ENCODE data around the gene BRSK2.

The BRSK2 gene

DNA sequence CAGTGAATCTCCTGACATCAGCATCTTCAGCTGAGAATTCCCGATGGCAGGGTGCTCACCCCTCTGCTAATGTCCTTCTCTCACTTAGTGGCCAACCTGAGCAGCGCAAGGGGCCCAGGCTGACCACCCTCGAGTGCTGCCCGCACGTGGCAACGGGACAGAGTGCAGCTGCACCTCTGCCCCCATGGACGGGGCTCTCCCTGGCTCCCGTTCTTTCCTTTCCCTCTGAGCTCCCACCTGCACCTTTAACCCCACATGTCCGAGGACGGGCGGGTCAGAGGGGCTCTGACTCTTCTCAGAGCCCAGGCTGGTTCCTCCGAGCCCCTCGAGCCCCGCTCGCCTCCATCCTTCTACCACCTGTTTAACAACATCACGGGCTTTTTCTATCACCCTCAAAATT is 77.0 kb downstream of the BRSK2 start:
- H3K36me3 ChIP-seq (ENCODE audit: control insufficient read depth, insufficient read depth, low read length): no peaks in the 10 kb centered on the region
- no peak overlapping the region for H2AFZ ChIP-seq
- H3K4me1 ChIP-seq: peaks cover 2% of the 10 kb centered on the region
- TF ChIP-seq, protein P1, sequence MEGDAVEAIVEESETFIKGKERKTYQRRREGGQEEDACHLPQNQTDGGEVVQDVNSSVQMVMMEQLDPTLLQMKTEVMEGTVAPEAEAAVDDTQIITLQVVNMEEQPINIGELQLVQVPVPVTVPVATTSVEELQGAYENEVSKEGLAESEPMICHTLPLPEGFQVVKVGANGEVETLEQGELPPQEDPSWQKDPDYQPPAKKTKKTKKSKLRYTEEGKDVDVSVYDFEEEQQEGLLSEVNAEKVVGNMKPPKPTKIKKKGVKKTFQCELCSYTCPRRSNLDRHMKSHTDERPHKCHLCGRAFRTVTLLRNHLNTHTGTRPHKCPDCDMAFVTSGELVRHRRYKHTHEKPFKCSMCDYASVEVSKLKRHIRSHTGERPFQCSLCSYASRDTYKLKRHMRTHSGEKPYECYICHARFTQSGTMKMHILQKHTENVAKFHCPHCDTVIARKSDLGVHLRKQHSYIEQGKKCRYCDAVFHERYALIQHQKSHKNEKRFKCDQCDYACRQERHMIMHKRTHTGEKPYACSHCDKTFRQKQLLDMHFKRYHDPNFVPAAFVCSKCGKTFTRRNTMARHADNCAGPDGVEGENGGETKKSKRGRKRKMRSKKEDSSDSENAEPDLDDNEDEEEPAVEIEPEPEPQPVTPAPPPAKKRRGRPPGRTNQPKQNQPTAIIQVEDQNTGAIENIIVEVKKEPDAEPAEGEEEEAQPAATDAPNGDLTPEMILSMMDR (IDR thresholded peaks at IDR 0.05): no peak
- H3K4me3 ChIP-seq (ENCODE audit: low read depth, low read length): no peak overlapping the region
- no peaks in the 10 kb centered on the region for H3K9me3 ChIP-seq (ENCODE audit: control insufficient read depth, low read length)
- no peaks in the 10 kb centered on the region for H3K27me3 ChIP-seq (ENCODE audit: control insufficient read depth, insufficient read depth, low read length)
- no peaks in the 10 kb centered on the region for H3K79me2 ChIP-seq
- no peak overlapping the region for H3K9ac ChIP-seq
- no peak overlapping the region for H3K4me2 ChIP-seq (ENCODE audit: low read length)
- H3K27ac ChIP-seq: no peak overlapping the region

GRCh38 chr11:1467270-1467669 is 77.5 kb downstream of the BRSK2 start:
- H3K9me3 ChIP-seq (ENCODE audit: control insufficient read depth, low read length): no peaks in the 10 kb centered on the region
- H3K4me1 ChIP-seq: peaks cover 2% of the 10 kb centered on the region
- H3K27ac ChIP-seq: no peak overlapping the region
- no peak overlapping the region for H3K9ac ChIP-seq
- TF ChIP-seq, protein P1 (IDR thresholded peaks at IDR 0.05): no peak
- H3K4me3 ChIP-seq (ENCODE audit: low read depth, low read length): no peak overlapping the region
- H3K4me2 ChIP-seq (ENCODE audit: low read length): no peak overlapping the region
- no peaks in the 10 kb centered on the region for H3K79me2 ChIP-seq
- no peaks in the 10 kb centered on the region for H3K36me3 ChIP-seq (ENCODE audit: control insufficient read depth, insufficient read depth, low read length)
- H3K27me3 ChIP-seq (ENCODE audit: control insufficient read depth, insufficient read depth, low read length): no peaks in the 10 kb centered on the region
- no peak overlapping the region for H2AFZ ChIP-seq

GRCh38 chr11:1468002-1468401 is 78.3 kb downstream of the BRSK2 start:
- H3K9ac ChIP-seq: no peak overlapping the region
- TF ChIP-seq, protein P1 (IDR thresholded peaks at IDR 0.05): no peak
- H3K4me3 ChIP-seq (ENCODE audit: low read depth, low read length): no peak overlapping the region
- peaks cover 2% of the 10 kb centered on the region for H3K4me1 ChIP-seq
- no peak overlapping the region for H3K27ac ChIP-seq
- no peaks in the 10 kb centered on the region for H3K27me3 ChIP-seq (ENCODE audit: control insufficient read depth, insufficient read depth, low read length)
- H3K36me3 ChIP-seq (ENCODE audit: control insufficient read depth, insufficient read depth, low read length): no peaks in the 10 kb centered on the region
- no peak overlapping the region for H2AFZ ChIP-seq
- H3K9me3 ChIP-seq (ENCODE audit: control insufficient read depth, low read length): no peaks in the 10 kb centered on the region
- no peaks in the 10 kb centered on the region for H3K79me2 ChIP-seq
- no peak overlapping the region for H3K4me2 ChIP-seq (ENCODE audit: low read length)

GRCh38 chr11:1468473-1469066 is 78.8 kb downstream of the BRSK2 start:
- no peaks in the 10 kb centered on the region for H3K9me3 ChIP-seq (ENCODE audit: control insufficient read depth, low read length)
- H2AFZ ChIP-seq: no peak overlapping the region
- H3K9ac ChIP-seq: no peak overlapping the region
- H3K36me3 ChIP-seq (ENCODE audit: control insufficient read depth, insufficient read depth, low read length): no peaks in the 10 kb centered on the region
- no peaks in the 10 kb centered on the region for H3K79me2 ChIP-seq
- TF ChIP-seq, protein P1 (IDR thresholded peaks at IDR 0.05): no peak
- no peak overlapping the region for H3K4me3 ChIP-seq (ENCODE audit: low read depth, low read length)
- H3K27ac ChIP-seq: no peak overlapping the region
- no peak overlapping the region for H3K4me2 ChIP-seq (ENCODE audit: low read length)
- peaks cover 2% of the 10 kb centered on the region for H3K4me1 ChIP-seq
- H3K27me3 ChIP-seq (ENCODE audit: control insufficient read depth, insufficient read depth, low read length): no peaks in the 10 kb centered on the region

DNA sequence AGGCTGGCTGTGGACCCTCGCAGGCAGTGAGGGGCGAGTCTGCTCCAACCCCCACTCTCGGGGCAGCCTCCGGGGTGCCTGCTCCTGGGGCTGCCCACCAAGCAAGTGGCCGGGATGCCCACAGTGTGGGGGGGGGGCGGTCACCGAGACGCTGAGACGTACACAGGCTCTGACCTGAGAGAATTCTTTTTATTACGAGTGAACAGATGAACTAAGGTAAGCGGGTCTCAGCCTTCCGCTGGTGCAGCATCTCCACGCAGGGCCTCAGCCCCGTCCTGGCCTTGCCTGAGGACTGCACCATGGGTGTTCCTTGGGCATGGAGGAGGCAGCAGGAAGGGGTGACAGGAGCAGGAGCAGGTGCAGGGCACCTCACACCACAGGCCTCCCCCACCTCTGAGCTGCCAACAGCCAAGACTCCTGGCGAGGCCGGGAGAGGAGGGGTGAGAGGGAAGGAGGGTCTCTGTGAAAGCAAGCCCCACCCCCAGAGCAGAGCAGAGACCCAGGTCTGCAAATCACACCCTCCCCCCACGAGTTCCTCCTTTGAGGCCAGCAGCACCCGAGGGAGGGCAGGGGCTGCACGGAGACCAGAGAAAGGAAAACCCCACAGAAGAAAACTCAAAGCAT is 79.7 kb downstream of the BRSK2 start:
- H3K4me2 ChIP-seq (ENCODE audit: low read length): no peak overlapping the region
- H3K79me2 ChIP-seq: no peaks in the 10 kb centered on the region
- H3K4me3 ChIP-seq (ENCODE audit: low read depth, low read length): no peak overlapping the region
- TF ChIP-seq, protein P1 (IDR thresholded peaks at IDR 0.05): no peak
- no peak overlapping the region for H3K27ac ChIP-seq
- no peaks in the 10 kb centered on the region for H3K27me3 ChIP-seq (ENCODE audit: control insufficient read depth, insufficient read depth, low read length)
- no peak overlapping the region for H2AFZ ChIP-seq
- no peaks in the 10 kb centered on the region for H3K9me3 ChIP-seq (ENCODE audit: control insufficient read depth, low read length)
- no peak overlapping the region for H3K9ac ChIP-seq
- peaks cover 2% of the 10 kb centered on the region for H3K4me1 ChIP-seq
- H3K36me3 ChIP-seq (ENCODE audit: control insufficient read depth, insufficient read depth, low read length): no peaks in the 10 kb centered on the region
